ENCODE data around the gene CEACAM16. TPM values are rescaled to one million over a fixed set of nuclear protein-coding genes. Genes with fewer than 3 reads are reported as not detected.

The CEACAM16 gene
- total RNA-seq, 2 donors from 2014 or later, result not detected

Other genes with a start within 250 kb of the CEACAM16 start
- gene ZNF180, start 198.6 kb upstream of the CEACAM16 start, total RNA-seq, result 10 to 100 TPM in 1 of 2 donors, 1 to 10 TPM in 1; 9.6 to 16.1 TPM
- not detected for gene CEACAM20, start 169.5 kb upstream of the CEACAM16 start, total RNA-seq
- not detected for gene IGSF23, start 85.6 kb upstream of the CEACAM16 start, total RNA-seq
- gene PVR, start 55.2 kb upstream of the CEACAM16 start, total RNA-seq, result 100 to 1,000 TPM in 1 of 2 donors, 10 to 100 TPM in 1; 59.7 to 102 TPM
- 1 to 10 TPM; 3.4 to 6.2 TPM for gene CEACAM19, start 27.7 kb upstream of the CEACAM16 start, total RNA-seq
- 10 to 100 TPM; 43.1 to 77.9 TPM for gene BCL3, start 49.6 kb downstream of the CEACAM16 start, total RNA-seq
- under 1 TPM in 1 of 2 donors, not detected in 1; 0.42 TPM for gene CBLC, start 78.7 kb downstream of the CEACAM16 start, total RNA-seq
- 100 to 1,000 TPM in 1 of 2 donors, 10 to 100 TPM in 1; 77.7 to 178 TPM for gene BCAM, start 110.0 kb downstream of the CEACAM16 start, total RNA-seq
- gene NECTIN2, start 147.1 kb downstream of the CEACAM16 start, total RNA-seq, result 10 to 100 TPM; 61.7 to 84.3 TPM
- 10 to 100 TPM; 24.9 to 48.5 TPM for gene TOMM40, start 192.1 kb downstream of the CEACAM16 start, total RNA-seq
- 100 to 1,000 TPM; 111 to 333 TPM for gene APOE, start 206.6 kb downstream of the CEACAM16 start, total RNA-seq
- 10 to 100 TPM in 1 of 2 donors, 1 to 10 TPM in 1; 4.9 to 12.3 TPM for gene APOC1, start 215.5 kb downstream of the CEACAM16 start, total RNA-seq
- gene APOC4, start 243.1 kb downstream of the CEACAM16 start, total RNA-seq, result not detected
- gene APOC2, start 246.9 kb downstream of the CEACAM16 start, total RNA-seq, result not detected

Measured in thoracic aorta (tissue), 2 donors.